ENCODE data around the gene CLPTM1. TPM values are rescaled to one million over a fixed set of nuclear protein-coding genes. Genes with fewer than 3 reads are reported as not detected.

Gene CLPTM1
- total RNA-seq, 1 donor from 2014 or later, result 58.0 TPM

GRCh38 chr19:44942067-44942571 lies 13.1 kb upstream of the CLPTM1 start, which contains the start of gene APOC4:
TSS of gene APOC4 (plus strand) at chr19:44942237. CDS start at chr19:44942278, 41 bp downstream.
- no peak for TF ChIP-seq CTCF (IDR thresholded peaks at IDR 0.05; ENCODE audit: insufficient read depth, low read length, poor library complexity, severe bottlenecking)

GRCh38 chr19:44943801-44944249 lies 11.4 kb upstream of the CLPTM1 start:
- H3K36me3 ChIP-seq (ENCODE audit: control insufficient read depth, insufficient read depth, low read length), result no peaks in the 10 kb centered on the region
- no peaks in the 10 kb centered on the region for H3K27me3 ChIP-seq (ENCODE audit: control insufficient read depth, insufficient read depth, low read length)
- no peak for DNase-seq (ENCODE audit: low read depth)
- no peak overlapping the region for H3K4me3 ChIP-seq (ENCODE audit: low read depth, low read length)
- TF ChIP-seq CTCF (IDR thresholded peaks at IDR 0.05; ENCODE audit: insufficient read depth, low read length, poor library complexity, severe bottlenecking), result no peak

More at GRCh38 chr19:44942067-44942571, 13.1 kb upstream of the CLPTM1 start, which contains the start of gene APOC4:
- Histone ChIP-seq H3K27me3 (ENCODE audit: control insufficient read depth, insufficient read depth, low read length) (no peaks in the 10 kb centered on the region), H3K36me3 (ENCODE audit: control insufficient read depth, insufficient read depth, low read length) (no peaks in the 10 kb centered on the region), H3K4me3 (ENCODE audit: low read depth, low read length) (no peak within 1 kb of the TSS)
- DNase-seq (ENCODE audit: low read depth), result no peak

- DNase-seq (ENCODE audit: low read depth), result no peak
- no peak overlapping the region for H3K4me3 ChIP-seq (ENCODE audit: low read depth, low read length)
- no peaks in the 10 kb centered on the region for H3K36me3 ChIP-seq (ENCODE audit: control insufficient read depth, insufficient read depth, low read length)
- no peak for TF ChIP-seq CTCF (IDR thresholded peaks at IDR 0.05; ENCODE audit: insufficient read depth, low read length, poor library complexity, severe bottlenecking)
- H3K27me3 ChIP-seq (ENCODE audit: control insufficient read depth, insufficient read depth, low read length), result no peaks in the 10 kb centered on the region
Observed at GRCh38 chr19:44947041-44947581, 8.1 kb upstream of the CLPTM1 start.

- Histone ChIP-seq H3K36me3 (ENCODE audit: control insufficient read depth, insufficient read depth, low read length) (no peaks in the 10 kb centered on the region), H3K27me3 (ENCODE audit: control insufficient read depth, insufficient read depth, low read length) (no peaks in the 10 kb centered on the region), H3K4me3 (ENCODE audit: low read depth, low read length) (no peak overlapping the region)
- DNase-seq (ENCODE audit: low read depth), result no peak
- no peak for TF ChIP-seq CTCF (IDR thresholded peaks at IDR 0.05; ENCODE audit: insufficient read depth, low read length, poor library complexity, severe bottlenecking)
Observed at GRCh38 chr19:44948237-44948636, 6.9 kb upstream of the CLPTM1 start.

- DNase-seq (ENCODE audit: low read depth), result no peak
- Histone ChIP-seq H3K4me3 (ENCODE audit: low read depth, low read length) (no peak overlapping the region), H3K27me3 (ENCODE audit: control insufficient read depth, insufficient read depth, low read length) (no peaks in the 10 kb centered on the region), H3K36me3 (ENCODE audit: control insufficient read depth, insufficient read depth, low read length) (no peaks in the 10 kb centered on the region)
- TF ChIP-seq CTCF (IDR thresholded peaks at IDR 0.05; ENCODE audit: insufficient read depth, low read length, poor library complexity, severe bottlenecking), result no peak
Observed at GRCh38 chr19:44948763-44949374, 6.3 kb upstream of the CLPTM1 start.

All from kidney epithelial cell (primary cell).